Adrenal gland (tissue), 12 donors: Measurements from ENCODE around the gene KARS1. TPM values are rescaled to one million over a fixed set of nuclear protein-coding genes. Genes with fewer than 3 reads are reported as not detected.

Experiments
- DNase-seq, 7 donors: peaks; one replicate each; pipeline ENCODE4 v3.0.0-alpha.2; 2019 to 2020
- H3K27ac ChIP-seq, 5 donors: fragments of 200-600 bp; sonication (generic) in 4 of 5; 1 replicate in 3 of 5; 2 replicates in 2 of 5; pipeline versions ENCODE4 v1.5.1 to v1.8.0; 2016 to 2020; ENCODE audit warnings: mild to moderate bottlenecking in 1 of 5
- H3K27me3 ChIP-seq: fragments of 200-600 bp; 2 replicates; pipeline ENCODE4 v1.8.0; 2021
- H3K36me3 ChIP-seq, 2 donors: fragments of 200-600 bp; replicated peaks in 1 of 2; 1 replicate in 1 of 2; 2 replicates in 1 of 2; pipeline versions ENCODE4 v1.5.1 to v1.8.0; 2018 to 2022
- H3K4me1 ChIP-seq, 2 donors: fragments of 200-600 bp; replicated peaks in 1 of 2; 1 replicate in 1 of 2; 2 replicates in 1 of 2; pipeline versions ENCODE4 v1.5.1 to v1.8.0; 2018 to 2021
- H3K4me3 ChIP-seq, 4 donors: fragments of 200-600 bp; sonication (generic) in 3 of 4; one replicate each; pipeline ENCODE4 v1.5.1; 2016 to 2018
- H3K9me3 ChIP-seq, 3 donors: fragments of 200-600 bp; sonication (generic) in 1 of 3; replicated peaks in 1 of 3; 1 replicate in 2 of 3; 2 replicates in 1 of 3; pipeline versions ENCODE4 v1.5.1 to v1.8.0; 2016 to 2021
- POLR2A ChIP-seq, 2 donors: fragments of 450-650 bp; IDR thresholded peaks; one replicate each; pipeline ENCODE4 v1.6.1; 2017; ENCODE audit warnings: antibody characterized with exemption in 2 of 2, mild to moderate bottlenecking in 2 of 2, moderate library complexity in 1 of 2
- WGBS, 4 donors: extraction: QIAGEN DNeasy Blood & Tissue Kit in 2 of 4; methylation state at CpG; one replicate each; pipeline versions ENCODE4 v1.1.5 to v1.1.7; 2013 to 2017; 5-methylcytosine and 5-hydroxymethylcytosine counted together
- intact Hi-C, 2 donors: fragments of 100-400 bp; cut with DNase I; formaldehyde crosslinking; loops; one replicate each; pipeline versions ENCODE4 v1.14.1 to v1.15.0; 2022 to 2023
- polyA plus RNA-seq, 3 donors: library from polyadenylated mRNA; stranded (reverse); fragments of 200-250 nt in 2 of 3; fragments of 350-450 nt in 1 of 3; fragmentation: Illumina TruSeq in 1 of 3; extraction: RNeasy Lipid Tissue Mini Kit (QIAGEN cat#74804) in 1 of 3; gene quantifications; one replicate each; pipeline ENCODE4 v1.2.3, GENCODE V29; 2013 to 2014
- total RNA-seq, 9 donors: library from RNA; depleted of rRNA in 4 of 9; stranded (reverse); fragments of >200 nt in 4 of 9; fragments of 120-200 nt in 1 of 9; fragmentation: NEBNext Ultra II Directional in 1 of 9; extraction: Animal tissue kit (Norgen Biotek cat#: 25700) in 1 of 9; gene quantifications; one replicate each; pipeline versions ENCODE4 v1.1.0 to v1.2.4, GENCODE V29; 2013 to 2023
- TF ChIP-seq, protein P1 (sequence below), 6 experiments: fragments of 450-650 bp in 4 of 6; fragments of 200-600 bp in 2 of 6; sonication (generic) in 1 of 6; IDR thresholded peaks; 1 replicate in 5 of 6; 2 replicates in 1 of 6; pipeline versions ENCODE4 v1.5.1 to v1.8.0; 2016 to 2021; ENCODE audit warnings: antibody characterized with exemption in 6 of 6, mild to moderate bottlenecking in 2 of 6, moderate library complexity in 1 of 6
- donor health status: healthy with polysubstance abuse.
- donor health status: Bipolar disorder and iron deficiency.
- donor health status: DM: yes; HTN: yes; CAD: no.
- donor health status: DM: no; HTN: no; CAD: no.
- donor health status: DM: no; HTN: no; CAD: no.
- donor health status: DM: yes; HTN: yes; CAD: no.

Gene KARS1
- total and polyA plus RNA-seq, 12 donors, result 48.4 to 156 (median 78.3) TPM

DNA sequence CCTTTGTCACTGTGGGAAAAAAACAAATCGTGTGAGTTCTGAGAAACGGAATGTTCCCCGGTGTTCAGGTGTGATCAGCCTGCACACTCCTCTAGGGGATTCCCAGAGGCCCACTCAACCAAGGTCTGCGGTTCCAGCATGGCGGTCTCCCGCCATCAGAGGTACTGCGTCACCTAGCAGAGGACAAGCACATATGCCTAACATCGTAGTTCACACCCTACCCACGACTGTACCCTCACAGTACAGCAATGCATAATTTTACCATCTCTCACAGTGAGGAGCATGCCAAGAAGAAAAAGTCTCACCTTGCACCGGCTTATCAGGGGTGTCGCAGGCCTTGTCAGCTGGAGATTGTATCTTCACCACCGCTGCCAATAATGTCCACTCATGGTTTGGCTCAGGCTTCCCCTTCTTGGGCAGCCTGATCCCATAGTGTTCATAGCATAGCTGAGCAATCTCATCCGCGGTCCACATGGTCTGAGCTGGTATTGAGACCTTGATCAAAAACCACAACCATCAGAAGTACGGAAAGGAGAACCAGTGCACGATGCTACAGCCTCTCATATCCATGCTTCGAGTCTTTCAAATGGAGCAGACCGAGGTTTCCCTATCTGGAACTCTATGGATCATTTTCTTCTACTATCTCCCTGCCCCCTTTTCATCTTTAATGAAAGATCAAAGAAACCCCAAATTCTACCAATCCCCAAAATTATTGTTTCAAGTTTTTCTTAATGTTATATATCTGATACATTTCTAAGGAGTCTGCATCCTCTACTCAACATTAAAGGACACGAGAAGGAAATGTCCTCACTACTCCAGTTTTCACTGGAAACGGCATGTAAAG, 26.9 kb downstream of the KARS1 start:
- DNase-seq, result no peak
- no peaks in the 10 kb centered on the region for H3K9me3 ChIP-seq
- H3K4me3 ChIP-seq, result no peak overlapping the region
- no peak overlapping the region for H3K27ac ChIP-seq
- H3K4me1 ChIP-seq, result peaks cover 9 to 22% of the 10 kb centered on the region in 2 donors
- WGBS, 4 donors, result 81 to 86% (median 85%) methylated on average over 20 of the region's 20 CpGs
- peaks cover 0 to 34% of the 10 kb centered on the region in 2 donors for H3K36me3 ChIP-seq
- H3K27me3 ChIP-seq, result no peaks in the 10 kb centered on the region
- intact Hi-C loops, result loop anchor here in 1 of 2 donors (10.0 kb wide), 1 partner anchor 146 kb away; no protein-coding TSS in a partner anchor
- no peak for TF ChIP-seq POLR2A (IDR thresholded peaks at IDR 0.05)
- TF ChIP-seq, protein P1, sequence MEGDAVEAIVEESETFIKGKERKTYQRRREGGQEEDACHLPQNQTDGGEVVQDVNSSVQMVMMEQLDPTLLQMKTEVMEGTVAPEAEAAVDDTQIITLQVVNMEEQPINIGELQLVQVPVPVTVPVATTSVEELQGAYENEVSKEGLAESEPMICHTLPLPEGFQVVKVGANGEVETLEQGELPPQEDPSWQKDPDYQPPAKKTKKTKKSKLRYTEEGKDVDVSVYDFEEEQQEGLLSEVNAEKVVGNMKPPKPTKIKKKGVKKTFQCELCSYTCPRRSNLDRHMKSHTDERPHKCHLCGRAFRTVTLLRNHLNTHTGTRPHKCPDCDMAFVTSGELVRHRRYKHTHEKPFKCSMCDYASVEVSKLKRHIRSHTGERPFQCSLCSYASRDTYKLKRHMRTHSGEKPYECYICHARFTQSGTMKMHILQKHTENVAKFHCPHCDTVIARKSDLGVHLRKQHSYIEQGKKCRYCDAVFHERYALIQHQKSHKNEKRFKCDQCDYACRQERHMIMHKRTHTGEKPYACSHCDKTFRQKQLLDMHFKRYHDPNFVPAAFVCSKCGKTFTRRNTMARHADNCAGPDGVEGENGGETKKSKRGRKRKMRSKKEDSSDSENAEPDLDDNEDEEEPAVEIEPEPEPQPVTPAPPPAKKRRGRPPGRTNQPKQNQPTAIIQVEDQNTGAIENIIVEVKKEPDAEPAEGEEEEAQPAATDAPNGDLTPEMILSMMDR (IDR thresholded peaks at IDR 0.05), result no peak

DNA sequence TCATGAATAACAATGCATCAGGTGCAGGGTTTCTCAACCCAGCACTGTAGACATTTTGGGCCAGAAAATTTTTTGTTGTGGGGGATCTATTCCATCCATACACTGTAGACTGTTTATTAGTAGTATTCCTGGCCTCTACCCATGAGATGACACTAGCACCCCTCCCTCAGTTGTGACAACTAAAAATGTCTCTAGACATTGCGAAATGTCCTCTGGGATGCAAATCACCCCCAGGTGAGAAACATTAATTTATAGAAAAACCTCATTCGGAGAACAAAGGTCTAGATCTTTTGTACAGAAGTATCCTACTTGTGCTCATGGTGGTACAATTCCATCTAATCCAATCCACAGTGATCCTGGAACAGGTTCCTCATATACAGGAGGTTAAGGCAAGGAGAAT, 28.7 kb downstream of the KARS1 start:
- WGBS, 4 donors, result 90 to 100% (median 96%) methylated on average over 2 of the region's 2 CpGs
- Histone ChIP-seq H3K27me3 (no peaks in the 10 kb centered on the region), H3K4me1 (peaks cover 9 to 22% of the 10 kb centered on the region in 2 donors), H3K27ac (no peak overlapping the region), H3K36me3 (peaks cover 0 to 41% of the 10 kb centered on the region in 2 donors), H3K9me3 (no peaks in the 10 kb centered on the region), H3K4me3 (no peak overlapping the region)
- TF ChIP-seq, protein P1 (IDR thresholded peaks at IDR 0.05), result no peak
- TF ChIP-seq POLR2A (IDR thresholded peaks at IDR 0.05), result no peak
- no peak for DNase-seq
- intact Hi-C loops, result no loop called here

DNA sequence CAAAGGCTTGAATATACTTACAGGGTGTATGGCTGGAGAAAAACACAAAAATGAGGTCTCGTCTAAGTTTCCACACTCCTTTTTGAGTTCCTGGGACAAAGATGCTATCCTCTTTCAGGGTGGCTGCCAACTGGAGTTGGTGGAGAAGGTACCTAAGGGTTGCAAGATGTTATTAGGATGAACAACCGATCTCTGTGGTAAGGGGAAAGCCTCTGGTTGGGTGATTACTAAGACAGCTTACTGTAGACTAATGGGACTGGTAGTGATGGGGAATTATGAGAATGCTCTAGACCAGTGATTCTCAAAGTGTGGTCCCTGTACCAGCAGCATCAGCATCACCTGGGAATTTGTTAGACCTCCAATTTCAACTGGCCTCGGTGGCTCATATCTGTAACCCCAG, 30.3 kb downstream of the KARS1 start:
- Histone ChIP-seq H3K4me3 (no peak overlapping the region), H3K36me3 (peaks cover 0 to 55% of the 10 kb centered on the region in 2 donors), H3K9me3 (no peaks in the 10 kb centered on the region), H3K27ac (no peak overlapping the region), H3K4me1 (peaks cover 3 to 11% of the 10 kb centered on the region in 2 donors), H3K27me3 (no peaks in the 10 kb centered on the region)
- no peak for TF ChIP-seq POLR2A (IDR thresholded peaks at IDR 0.05)
- TF ChIP-seq, protein P1 (IDR thresholded peaks at IDR 0.05), result no peak
- intact Hi-C loops, result no loop called here
- WGBS, 4 donors, result 83 to 97% (median 95%) methylated on average over 2 to 3 of the region's 3 CpGs
- no peak for DNase-seq

DNA sequence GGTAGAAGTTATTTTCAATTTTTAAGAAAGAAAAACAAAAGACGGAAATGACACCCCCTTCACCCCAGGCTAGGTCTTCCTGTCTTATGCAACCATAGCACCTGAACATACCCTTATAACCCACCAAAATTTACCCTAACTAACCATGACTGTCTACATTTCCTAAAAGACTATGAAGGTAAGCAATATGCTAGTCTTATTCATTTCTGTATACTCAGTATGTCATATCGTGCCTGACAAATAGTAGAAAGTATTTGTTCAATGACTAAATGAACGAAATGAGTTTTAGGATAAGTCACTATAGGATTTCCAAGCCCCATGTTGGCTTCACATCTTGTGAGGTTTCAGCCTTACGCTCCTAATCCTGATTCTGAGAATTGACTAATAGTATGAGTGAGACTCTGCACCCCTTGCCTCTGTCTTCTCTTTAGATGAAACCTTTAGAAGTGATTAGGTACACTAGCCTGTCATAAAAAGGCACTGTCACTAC, 30.9 kb downstream of the KARS1 start:
- intact Hi-C loops, result no loop called here
- no peak for DNase-seq
- H3K4me1 ChIP-seq, result peaks cover 0 to 5% of the 10 kb centered on the region in 2 donors
- no peak overlapping the region for H3K27ac ChIP-seq
- 89 to 93% (median 90%) methylated on average over 4 of the region's 4 CpGs for WGBS, 4 donors
- H3K27me3 ChIP-seq, result no peaks in the 10 kb centered on the region
- H3K36me3 ChIP-seq, result peaks cover 0 to 61% of the 10 kb centered on the region in 2 donors
- no peak overlapping the region for H3K4me3 ChIP-seq
- TF ChIP-seq POLR2A (IDR thresholded peaks at IDR 0.05), result no peak
- TF ChIP-seq, protein P1 (IDR thresholded peaks at IDR 0.05), result no peak
- no peaks in the 10 kb centered on the region for H3K9me3 ChIP-seq
